Immature natural killer cell (primary cell): ENCODE data around the gene SPATA19. TPM values are rescaled to one million over a fixed set of nuclear protein-coding genes. Genes with fewer than 3 reads are reported as not detected.

Experiments used
- DNase-seq, 3 donors: peaks; one replicate each; pipeline ENCODE4 v3.0.0; 2022; ENCODE audit warnings: mixed read lengths in 1 of 3
- H3K27ac Mint-ChIP-seq, 6 donors: one replicate each; pipeline ENCODE4 v1.8.0; 2020; ENCODE audit warnings: mixed read lengths in 6 of 6, mild to moderate bottlenecking in 5 of 6, inconsistent platforms in 4 of 6, moderate library complexity in 3 of 6
- H3K27me3 Mint-ChIP-seq, 3 donors: one replicate each; pipeline ENCODE4 v1.8.0; 2020 to 2021; ENCODE audit warnings: low read depth in 3 of 3, mild to moderate bottlenecking in 3 of 3, mixed read lengths in 3 of 3, moderate library complexity in 3 of 3, inconsistent platforms in 1 of 3
- H3K36me3 Mint-ChIP-seq, 3 donors: one replicate each; pipeline ENCODE4 v1.8.0; 2020; ENCODE audit warnings: mixed read lengths in 3 of 3, inconsistent platforms in 2 of 3, mild to moderate bottlenecking in 2 of 3
- H3K4me1 Mint-ChIP-seq, 2 donors: one replicate each; pipeline ENCODE4 v1.8.0; 2020; ENCODE audit warnings: inconsistent platforms in 2 of 2, mild to moderate bottlenecking in 2 of 2, mixed read lengths in 2 of 2, moderate library complexity in 1 of 2
- H3K4me3 Mint-ChIP-seq, 5 donors: one replicate each; pipeline ENCODE4 v1.8.0; 2020; ENCODE audit warnings: mild to moderate bottlenecking in 5 of 5, mixed read lengths in 5 of 5, inconsistent platforms in 3 of 5, moderate library complexity in 3 of 5
- H3K9me3 Mint-ChIP-seq, 6 donors: one replicate each; pipeline ENCODE4 v1.8.0; 2020; ENCODE audit warnings: mild to moderate bottlenecking in 6 of 6, mixed read lengths in 6 of 6, inconsistent platforms in 4 of 6, moderate library complexity in 3 of 6
- polyA plus RNA-seq, 3 donors: library from polyadenylated mRNA; unstranded; fragments of 300-500 nt; fragmentation: Illumina TruSeq; gene quantifications; one replicate each; pipeline ENCODE4 v1.2.3, GENCODE V29; 2021

SPATA19 gene
- polyA plus RNA-seq, 3 donors from 2014 or later, result not detected

DNA sequence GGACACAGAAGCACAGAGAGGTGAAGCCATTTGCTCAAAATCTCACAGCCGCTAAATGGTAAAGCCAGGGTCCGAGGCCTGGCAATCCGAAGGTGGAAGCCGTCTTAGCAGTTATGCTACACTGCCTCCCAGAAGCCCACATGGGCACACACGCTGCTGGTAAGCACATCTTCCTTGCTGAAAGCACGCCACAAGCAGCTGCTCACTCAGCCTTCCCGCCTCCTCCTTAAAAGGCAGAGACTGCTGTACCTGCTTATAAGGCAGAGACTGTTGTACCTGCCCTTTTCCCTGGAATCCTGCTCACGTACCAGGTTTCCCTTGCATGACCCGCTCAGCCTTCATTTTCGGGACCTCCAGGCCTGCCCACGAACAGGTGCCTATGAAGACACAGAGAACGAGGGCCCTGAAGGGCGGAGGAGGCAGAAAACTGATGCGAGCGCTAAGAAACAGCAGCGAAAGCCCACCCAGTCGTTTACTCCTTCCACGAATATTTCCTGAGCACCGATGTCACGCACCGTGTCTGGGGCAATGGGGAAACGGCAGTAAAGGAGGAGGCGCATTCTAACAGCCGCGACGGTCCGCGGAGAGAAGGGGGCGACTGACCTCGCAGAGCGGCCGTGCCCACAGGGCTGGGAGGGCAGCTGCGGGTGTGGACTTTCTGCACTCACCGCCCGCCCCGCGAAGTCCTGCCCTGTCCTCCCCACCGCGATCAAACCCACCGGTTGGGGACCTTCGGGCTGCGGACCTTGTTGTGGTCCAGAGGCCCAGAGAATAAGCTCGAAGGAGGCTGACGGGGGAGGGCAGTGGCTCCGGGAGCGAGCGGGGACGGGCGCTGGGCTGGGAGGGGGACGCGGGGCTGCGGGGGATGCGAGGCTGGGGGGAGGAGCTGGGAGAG is 13.0 kb downstream of the SPATA19 start:
- peaks cover 6 to 11% (median 10%) of the 10 kb centered on the region in 3 donors for H3K27me3 Mint-ChIP-seq

DNA sequence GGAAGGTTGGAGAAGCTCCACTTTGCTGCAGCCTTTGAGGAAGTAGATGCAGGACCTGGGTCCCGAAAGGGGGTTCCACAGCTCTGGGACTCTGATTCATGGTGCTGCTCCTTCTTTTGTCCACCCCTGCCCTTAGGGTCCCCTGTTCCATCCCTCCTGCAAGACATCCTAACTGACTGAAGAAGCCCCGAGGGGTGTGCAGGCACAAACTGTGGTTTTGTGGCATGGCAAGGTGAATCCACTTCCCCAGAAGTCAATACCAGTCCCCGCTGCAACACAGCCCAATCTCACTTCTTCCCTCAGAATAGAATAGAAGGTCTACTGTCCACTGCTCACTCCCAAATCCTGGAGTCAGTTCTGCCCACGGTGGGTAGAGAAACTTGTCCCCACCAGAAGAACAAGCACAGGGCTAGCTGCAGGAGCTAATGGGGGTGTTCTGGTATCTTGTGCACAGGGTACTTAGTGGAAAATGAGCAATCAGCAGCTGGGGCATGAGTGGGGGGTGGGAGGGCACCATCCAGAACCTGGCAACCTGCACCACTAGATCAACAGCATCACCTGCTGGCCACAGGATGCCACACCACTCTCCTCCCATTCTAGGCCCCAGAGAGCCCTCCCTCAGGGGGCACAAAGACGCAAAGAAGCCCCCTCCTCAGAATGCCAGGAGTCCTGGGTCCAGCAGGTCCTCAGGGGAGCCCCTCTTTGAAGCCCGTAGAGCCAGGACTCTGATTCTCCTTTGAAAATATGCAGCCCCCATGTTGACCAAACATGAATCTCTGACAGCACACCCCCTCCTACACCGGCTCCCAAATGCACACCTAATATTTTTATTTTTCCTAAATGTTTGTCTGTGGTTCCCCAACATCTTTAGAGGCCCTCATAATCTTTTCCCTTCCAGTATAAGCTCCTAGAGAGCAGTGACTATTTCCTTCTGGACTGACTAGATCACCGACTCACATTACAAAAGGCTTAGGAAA is 14.1 kb downstream of the SPATA19 start:
- H3K9me3 Mint-ChIP-seq, result peaks cover 0 to 1% (median 0%) of the 10 kb centered on the region in 6 donors
- H3K27ac Mint-ChIP-seq, result no peak overlapping the region
- peaks cover 6 to 10% (median 7%) of the 10 kb centered on the region in 3 donors for H3K27me3 Mint-ChIP-seq
- peaks cover 4 to 11% of the 10 kb centered on the region in 2 donors for H3K4me1 Mint-ChIP-seq
- DNase-seq, result no peak
- H3K36me3 Mint-ChIP-seq, result no peaks in the 10 kb centered on the region
- H3K4me3 Mint-ChIP-seq, result no peak overlapping the region

More for the DNA sequence above, 13.0 kb downstream of the SPATA19 start:
- no peaks in the 10 kb centered on the region for H3K36me3 Mint-ChIP-seq
- peaks cover 0 to 1% (median 0%) of the 10 kb centered on the region in 6 donors for H3K9me3 Mint-ChIP-seq
- no peak for DNase-seq
- peaks cover 4 to 11% of the 10 kb centered on the region in 2 donors for H3K4me1 Mint-ChIP-seq
- H3K27ac Mint-ChIP-seq, result no peak overlapping the region
- H3K4me3 Mint-ChIP-seq, result peak overlapping the region in 1 of 5 donors; percentile 9

- H3K4me1 Mint-ChIP-seq, result peaks cover 0 to 4% of the 10 kb centered on the region in 2 donors
- no peaks in the 10 kb centered on the region for H3K9me3 Mint-ChIP-seq
- H3K27me3 Mint-ChIP-seq, result peaks cover 6 to 10% (median 7%) of the 10 kb centered on the region in 3 donors
- DNase-seq, result no peak
- H3K27ac Mint-ChIP-seq, result no peak overlapping the region
- H3K4me3 Mint-ChIP-seq, result no peak overlapping the region
- no peaks in the 10 kb centered on the region for H3K36me3 Mint-ChIP-seq
Measured at GRCh38 chr11:133829566-133829965, 15.7 kb downstream of the SPATA19 start.

- Mint-ChIP-seq H3K27me3 (peaks cover 6 to 10% (median 7%) of the 10 kb centered on the region in 3 donors), H3K36me3 (no peaks in the 10 kb centered on the region), H3K4me1 (peaks cover 0 to 2% of the 10 kb centered on the region in 2 donors), H3K4me3 (no peak overlapping the region), H3K27ac (no peak overlapping the region), H3K9me3 (no peaks in the 10 kb centered on the region)
- no peak for DNase-seq
Measured at GRCh38 chr11:133828871-133829270, 16.4 kb downstream of the SPATA19 start.

DNA sequence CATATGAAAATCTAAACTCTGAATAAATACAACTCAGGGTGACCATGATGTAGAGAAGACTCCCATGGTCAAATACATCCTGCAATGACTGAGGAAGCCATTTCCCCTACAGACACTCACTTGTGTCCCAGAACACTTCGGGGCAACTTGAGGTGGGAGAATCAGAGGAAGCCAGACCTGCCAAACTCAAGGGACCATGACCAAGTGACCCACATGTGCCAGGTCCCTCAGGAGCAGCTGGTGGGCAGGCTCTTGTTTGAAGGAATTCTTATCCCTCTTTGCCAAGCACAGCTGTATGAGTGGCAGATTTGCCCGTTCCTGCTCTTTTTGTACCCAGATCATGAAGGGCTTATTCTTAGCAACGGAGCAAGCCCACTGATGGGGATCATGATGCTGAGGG is 17.8 kb downstream of the SPATA19 start:
- peaks cover 6 to 10% (median 7%) of the 10 kb centered on the region in 3 donors for H3K27me3 Mint-ChIP-seq
- H3K4me1 Mint-ChIP-seq, result peaks cover 0 to 2% of the 10 kb centered on the region in 2 donors
- no peak overlapping the region for H3K27ac Mint-ChIP-seq
- no peaks in the 10 kb centered on the region for H3K9me3 Mint-ChIP-seq
- no peak overlapping the region for H3K4me3 Mint-ChIP-seq
- H3K36me3 Mint-ChIP-seq, result no peaks in the 10 kb centered on the region
- DNase-seq, result no peak

- no peak overlapping the region for H3K4me3 Mint-ChIP-seq
- H3K4me1 Mint-ChIP-seq, result no peaks in the 10 kb centered on the region
- peaks cover under 1 to 8% (median 3%) of the 10 kb centered on the region in 3 donors for H3K27me3 Mint-ChIP-seq
- H3K36me3 Mint-ChIP-seq, result no peaks in the 10 kb centered on the region
- no peak overlapping the region for H3K27ac Mint-ChIP-seq
- H3K9me3 Mint-ChIP-seq, result no peaks in the 10 kb centered on the region
- no peak for DNase-seq
Measured at GRCh38 chr11:133826866-133827265, 18.4 kb downstream of the SPATA19 start.

DNA sequence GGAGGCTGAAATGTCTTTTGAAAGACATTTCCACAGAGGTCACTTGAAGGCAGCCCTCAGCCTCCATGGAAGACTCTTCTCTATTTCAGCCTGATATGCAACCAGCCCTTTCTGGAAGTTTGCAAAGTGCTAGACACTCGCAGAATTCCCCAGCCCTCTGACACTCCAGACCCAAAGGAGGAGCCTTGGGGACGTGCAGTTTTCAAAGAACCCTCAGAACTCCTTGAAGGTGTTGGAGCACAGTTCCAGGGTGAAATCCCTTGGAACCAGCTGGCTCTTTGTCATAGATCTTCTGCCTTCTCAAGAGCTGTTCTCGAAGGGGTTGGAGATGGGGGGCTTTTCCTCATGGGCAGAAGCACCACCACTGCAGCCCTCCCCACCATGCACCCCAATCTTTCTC is 19.6 kb downstream of the SPATA19 start:
- no peaks in the 10 kb centered on the region for H3K4me1 Mint-ChIP-seq
- H3K27ac Mint-ChIP-seq, result no peak overlapping the region
- no peaks in the 10 kb centered on the region for H3K9me3 Mint-ChIP-seq
- H3K27me3 Mint-ChIP-seq, result peaks cover 0 to 5% (median 2%) of the 10 kb centered on the region in 3 donors
- no peak overlapping the region for H3K4me3 Mint-ChIP-seq
- DNase-seq, result no peak
- H3K36me3 Mint-ChIP-seq, result no peaks in the 10 kb centered on the region

DNA sequence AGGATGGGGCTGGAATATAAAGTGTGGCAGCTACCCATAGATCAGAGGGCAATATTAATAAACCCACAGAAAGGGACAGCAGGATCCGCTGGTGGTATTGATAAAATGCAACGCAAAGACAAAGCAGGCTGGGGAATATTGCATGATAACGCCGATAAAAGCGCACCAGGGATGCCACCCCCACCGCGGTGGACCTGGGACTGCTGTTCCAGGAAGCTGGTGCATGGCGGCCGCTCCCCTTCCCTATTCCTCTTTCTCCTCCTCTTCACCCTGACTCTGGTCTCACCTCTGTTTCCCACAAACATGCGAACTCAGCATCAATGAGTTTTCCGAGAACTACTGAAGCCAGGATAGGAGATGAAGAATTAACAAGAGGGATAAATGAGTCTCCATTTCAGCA is 20.2 kb downstream of the SPATA19 start:
- H3K9me3 Mint-ChIP-seq, result no peaks in the 10 kb centered on the region
- no peaks in the 10 kb centered on the region for H3K4me1 Mint-ChIP-seq
- H3K27me3 Mint-ChIP-seq, result peaks cover 0 to 5% (median 0%) of the 10 kb centered on the region in 3 donors
- H3K36me3 Mint-ChIP-seq, result no peaks in the 10 kb centered on the region
- H3K27ac Mint-ChIP-seq, result no peak overlapping the region
- no peak overlapping the region for H3K4me3 Mint-ChIP-seq
- DNase-seq, result no peak

- no peak overlapping the region for H3K27ac Mint-ChIP-seq
- H3K36me3 Mint-ChIP-seq, result no peaks in the 10 kb centered on the region
- H3K9me3 Mint-ChIP-seq, result no peaks in the 10 kb centered on the region
- no peaks in the 10 kb centered on the region for H3K4me1 Mint-ChIP-seq
- no peak for DNase-seq
- H3K4me3 Mint-ChIP-seq, result no peak overlapping the region
- H3K27me3 Mint-ChIP-seq, result peaks cover 0 to 5% (median 0%) of the 10 kb centered on the region in 3 donors
Measured at GRCh38 chr11:133824593-133824992, 20.7 kb downstream of the SPATA19 start.

GRCh38 chr11:133823614-133824013 is 21.7 kb downstream of the SPATA19 start:
- Mint-ChIP-seq H3K27ac (no peak overlapping the region), H3K36me3 (no peaks in the 10 kb centered on the region), H3K4me1 (no peaks in the 10 kb centered on the region), H3K9me3 (no peaks in the 10 kb centered on the region), H3K4me3 (no peak overlapping the region), H3K27me3 (peaks cover 0 to 5% (median 0%) of the 10 kb centered on the region in 3 donors)
- no peak for DNase-seq

GRCh38 chr11:133823211-133823610 is 22.1 kb downstream of the SPATA19 start:
- DNase-seq, result no peak
- no peaks in the 10 kb centered on the region for H3K9me3 Mint-ChIP-seq
- H3K27ac Mint-ChIP-seq, result no peak overlapping the region
- peaks cover 0 to 2% (median 0%) of the 10 kb centered on the region in 3 donors for H3K27me3 Mint-ChIP-seq
- H3K36me3 Mint-ChIP-seq, result no peaks in the 10 kb centered on the region
- no peaks in the 10 kb centered on the region for H3K4me1 Mint-ChIP-seq
- no peak overlapping the region for H3K4me3 Mint-ChIP-seq

- Mint-ChIP-seq H3K36me3 (no peaks in the 10 kb centered on the region), H3K4me3 (no peak overlapping the region), H3K27me3 (peaks cover 0 to 3% (median 0%) of the 10 kb centered on the region in 3 donors), H3K9me3 (no peaks in the 10 kb centered on the region), H3K4me1 (no peaks in the 10 kb centered on the region), H3K27ac (no peak overlapping the region)
- DNase-seq, result no peak
Measured at GRCh38 chr11:133821776-133822175, 23.5 kb downstream of the SPATA19 start.

- Mint-ChIP-seq H3K4me1 (no peaks in the 10 kb centered on the region), H3K27me3 (peaks cover 0 to 3% (median 0%) of the 10 kb centered on the region in 3 donors)
Measured at GRCh38 chr11:133819746-133820315, 25.5 kb downstream of the SPATA19 start.

More at GRCh38 chr11:133819746-133820315, 25.5 kb downstream of the SPATA19 start:
- Mint-ChIP-seq H3K36me3 (no peaks in the 10 kb centered on the region), H3K27ac (no peak overlapping the region), H3K4me3 (no peak overlapping the region), H3K9me3 (no peaks in the 10 kb centered on the region)
- no peak for DNase-seq
